ENCODE measurements around the gene SCGB3A1.

Gene SCGB3A1

DNA sequence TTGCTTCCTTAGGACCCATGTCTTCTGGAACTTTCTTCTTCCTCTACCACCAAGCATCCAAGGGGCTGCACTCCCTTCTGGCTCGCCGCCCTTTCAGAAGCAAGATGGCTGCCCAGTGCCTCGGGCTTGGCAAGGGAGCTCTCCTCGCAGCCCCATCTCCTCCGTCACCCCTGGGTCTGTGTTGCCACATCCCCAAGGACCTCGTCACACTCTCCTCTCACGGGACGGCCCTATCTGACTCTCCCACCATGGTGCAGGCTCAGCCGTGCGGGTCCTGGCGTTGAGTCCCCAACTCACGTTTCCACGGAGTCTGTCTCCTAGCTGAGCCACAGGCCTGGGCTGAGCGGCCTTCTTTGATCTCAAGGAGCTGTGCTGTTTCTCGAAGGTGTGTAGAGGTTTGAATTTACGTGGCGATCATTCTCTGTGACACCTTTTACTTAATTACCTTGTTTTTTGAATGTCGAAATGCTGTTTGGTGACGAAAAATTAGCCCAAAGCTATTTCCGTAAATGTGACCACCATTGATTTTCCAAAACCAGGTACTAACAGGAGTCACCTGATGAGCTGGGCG lies 15.0 kb upstream of the SCGB3A1 start:
- H3K27me3 ChIP-seq (ENCODE audit: low read depth, low read length): 0 out of 2 replicates have a peak, but pooled peaks cover 3% of the 10 kb centered on the region
- no peaks in the 10 kb centered on the region for H3K79me2 ChIP-seq (ENCODE audit: low read length)
- H3K4me2 ChIP-seq (ENCODE audit: low read length): no peak overlapping the region
- no peak overlapping the region for H3K27ac ChIP-seq (ENCODE audit: low read length)
- H3K36me3 ChIP-seq (replicated peaks; ENCODE audit: low read depth, low read length): no peaks in the 10 kb centered on the region
- no peaks in the 10 kb centered on the region for H3K4me1 ChIP-seq (ENCODE audit: low read length)
- no peak overlapping the region for H2AFZ ChIP-seq (ENCODE audit: low read depth, low read length)
- no peak overlapping the region for H3K4me3 ChIP-seq (ENCODE audit: low read length)
- no peaks in the 10 kb centered on the region for H4K20me1 ChIP-seq (ENCODE audit: insufficient read depth, low read length)
- no peaks in the 10 kb centered on the region for H3K9me3 ChIP-seq (ENCODE audit: insufficient read depth, low read length)
- H3K9ac ChIP-seq (ENCODE audit: low read length): no peak overlapping the region
- TF ChIP-seq EZH2phosphoT487 (IDR thresholded peaks at IDR 0.05; ENCODE audit: low read depth): no peak
- TF ChIP-seq, protein P1, sequence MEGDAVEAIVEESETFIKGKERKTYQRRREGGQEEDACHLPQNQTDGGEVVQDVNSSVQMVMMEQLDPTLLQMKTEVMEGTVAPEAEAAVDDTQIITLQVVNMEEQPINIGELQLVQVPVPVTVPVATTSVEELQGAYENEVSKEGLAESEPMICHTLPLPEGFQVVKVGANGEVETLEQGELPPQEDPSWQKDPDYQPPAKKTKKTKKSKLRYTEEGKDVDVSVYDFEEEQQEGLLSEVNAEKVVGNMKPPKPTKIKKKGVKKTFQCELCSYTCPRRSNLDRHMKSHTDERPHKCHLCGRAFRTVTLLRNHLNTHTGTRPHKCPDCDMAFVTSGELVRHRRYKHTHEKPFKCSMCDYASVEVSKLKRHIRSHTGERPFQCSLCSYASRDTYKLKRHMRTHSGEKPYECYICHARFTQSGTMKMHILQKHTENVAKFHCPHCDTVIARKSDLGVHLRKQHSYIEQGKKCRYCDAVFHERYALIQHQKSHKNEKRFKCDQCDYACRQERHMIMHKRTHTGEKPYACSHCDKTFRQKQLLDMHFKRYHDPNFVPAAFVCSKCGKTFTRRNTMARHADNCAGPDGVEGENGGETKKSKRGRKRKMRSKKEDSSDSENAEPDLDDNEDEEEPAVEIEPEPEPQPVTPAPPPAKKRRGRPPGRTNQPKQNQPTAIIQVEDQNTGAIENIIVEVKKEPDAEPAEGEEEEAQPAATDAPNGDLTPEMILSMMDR (IDR thresholded peaks at IDR 0.05; ENCODE audit: low read depth, low read length): no peak; the same call in 1 of the 2 replicates

DNA sequence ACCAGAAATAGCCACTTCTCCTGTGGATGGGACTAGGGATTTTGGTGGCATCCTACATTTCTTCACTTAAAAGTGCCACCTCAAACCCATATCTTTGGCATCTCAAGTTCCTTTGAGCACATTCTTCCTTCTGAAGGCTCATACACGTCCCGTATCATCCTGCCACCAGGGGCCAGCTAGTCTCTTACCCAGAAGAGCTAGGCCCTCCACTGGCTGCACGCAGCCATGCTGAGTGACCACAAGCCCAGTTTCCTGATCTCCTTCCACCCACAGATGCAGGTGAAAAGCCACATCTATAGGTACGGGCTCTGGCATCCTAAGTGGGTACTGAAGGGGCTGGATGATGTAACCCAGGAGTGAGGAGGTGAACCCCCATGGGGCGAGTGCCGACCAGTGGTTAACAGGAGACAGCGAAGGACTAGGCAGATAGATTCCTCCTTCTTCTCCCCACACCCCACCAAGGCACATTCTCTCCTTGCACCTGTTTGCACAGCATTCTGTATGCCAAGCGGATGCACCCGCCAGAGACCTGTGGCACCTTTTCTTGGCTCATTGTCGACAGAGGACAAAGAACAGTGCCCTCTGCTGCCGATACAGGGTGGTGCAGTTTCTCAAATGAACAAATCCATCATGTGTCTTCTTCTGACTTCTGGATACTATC lies 14.4 kb upstream of the SCGB3A1 start:
- H2AFZ ChIP-seq (ENCODE audit: low read depth, low read length): no peak overlapping the region; the same call in 1 of the 2 replicates
- 0 out of 2 replicates have a peak, but pooled peaks cover 3% of the 10 kb centered on the region for H3K27me3 ChIP-seq (ENCODE audit: low read depth, low read length)
- no peaks in the 10 kb centered on the region for H3K36me3 ChIP-seq (replicated peaks; ENCODE audit: low read depth, low read length)
- no peak overlapping the region for H3K9ac ChIP-seq (ENCODE audit: low read length)
- H3K27ac ChIP-seq (ENCODE audit: low read length): no peak overlapping the region
- no peaks in the 10 kb centered on the region for H4K20me1 ChIP-seq (ENCODE audit: insufficient read depth, low read length)
- peak overlapping the region; percentile 25 for H3K4me2 ChIP-seq (ENCODE audit: low read length)
- TF ChIP-seq, protein P1 (IDR thresholded peaks at IDR 0.05; ENCODE audit: low read depth, low read length): peak; percentile 85
- no peak for TF ChIP-seq EZH2phosphoT487 (IDR thresholded peaks at IDR 0.05; ENCODE audit: low read depth)
- no peaks in the 10 kb centered on the region for H3K9me3 ChIP-seq (ENCODE audit: insufficient read depth, low read length)
- H3K4me3 ChIP-seq (ENCODE audit: low read length): 0 out of 2 replicates have a peak overlapping the region, but pooled peaks have one; percentile 10
- no peaks in the 10 kb centered on the region for H3K79me2 ChIP-seq (ENCODE audit: low read length)
- no peaks in the 10 kb centered on the region for H3K4me1 ChIP-seq (ENCODE audit: low read length)

- Histone ChIP-seq H3K79me2 (ENCODE audit: low read length) (no peaks in the 10 kb centered on the region), H3K4me1 (ENCODE audit: low read length) (no peaks in the 10 kb centered on the region), H3K27ac (ENCODE audit: low read length) (no peak overlapping the region), H4K20me1 (ENCODE audit: insufficient read depth, low read length) (no peaks in the 10 kb centered on the region), H3K27me3 (ENCODE audit: low read depth, low read length) (0 out of 2 replicates have a peak, but pooled peaks cover 3% of the 10 kb centered on the region), H3K9me3 (ENCODE audit: insufficient read depth, low read length) (no peaks in the 10 kb centered on the region), H3K4me2 (ENCODE audit: low read length) (no peak overlapping the region), H3K4me3 (ENCODE audit: low read length) (no peak overlapping the region), H2AFZ (ENCODE audit: low read depth, low read length) (no peak overlapping the region), H3K36me3 (replicated peaks; ENCODE audit: low read depth, low read length) (no peaks in the 10 kb centered on the region), H3K9ac (ENCODE audit: low read length) (no peak overlapping the region)
- TF ChIP-seq, protein P1 (IDR thresholded peaks at IDR 0.05; ENCODE audit: low read depth, low read length): no peak
- TF ChIP-seq EZH2phosphoT487 (IDR thresholded peaks at IDR 0.05; ENCODE audit: low read depth): no peak
Observed at GRCh38 chr5:180604271-180604670, 13.0 kb upstream of the SCGB3A1 start.

- no peak overlapping the region for H3K4me2 ChIP-seq (ENCODE audit: low read length)
- H3K4me3 ChIP-seq (ENCODE audit: low read length): no peak overlapping the region
- no peak overlapping the region for H3K27ac ChIP-seq (ENCODE audit: low read length)
- H3K27me3 ChIP-seq (ENCODE audit: low read depth, low read length): 0 out of 2 replicates have a peak, but pooled peaks cover 3% of the 10 kb centered on the region
- no peak overlapping the region for H3K9ac ChIP-seq (ENCODE audit: low read length)
- no peaks in the 10 kb centered on the region for H3K79me2 ChIP-seq (ENCODE audit: low read length)
- no peaks in the 10 kb centered on the region for H4K20me1 ChIP-seq (ENCODE audit: insufficient read depth, low read length)
- no peaks in the 10 kb centered on the region for H3K9me3 ChIP-seq (ENCODE audit: insufficient read depth, low read length)
- TF ChIP-seq EZH2phosphoT487 (IDR thresholded peaks at IDR 0.05; ENCODE audit: low read depth): no peak
- TF ChIP-seq, protein P1 (IDR thresholded peaks at IDR 0.05; ENCODE audit: low read depth, low read length): no peak
- H2AFZ ChIP-seq (ENCODE audit: low read depth, low read length): no peak overlapping the region
- no peaks in the 10 kb centered on the region for H3K4me1 ChIP-seq (ENCODE audit: low read length)
- no peaks in the 10 kb centered on the region for H3K36me3 ChIP-seq (replicated peaks; ENCODE audit: low read depth, low read length)
Observed at GRCh38 chr5:180603076-180603594, 11.8 kb upstream of the SCGB3A1 start.

All from OCI-LY3 (cell line).